Neural progenitor cell (in vitro differentiated cells): ENCODE results near the gene RAI14. TPM values are rescaled to one million over a fixed set of nuclear protein-coding genes. Genes with fewer than 3 reads are reported as not detected.

Source experiments
- DNase-seq: peaks from one replicate; pipeline ENCODE4 v3.0.0-alpha.2; 2016; ENCODE audit warnings: low spot score
- H2AFZ ChIP-seq: fragments of 200-600 bp; sonication (generic); replicated peaks from 2 replicates; pipeline ENCODE4 v1.6.1; 2016; ENCODE audit warnings: antibody characterized with exemption
- H3F3A ChIP-seq: fragments of 200-600 bp; sonication (generic); 2 replicates; pipeline ENCODE4 v1.6.1; 2016; ENCODE audit warnings: antibody characterized with exemption, low read depth
- H3K27ac ChIP-seq: fragments of 200-600 bp; sonication (generic); 2 replicates; pipeline ENCODE4 v1.5.1; 2016; ENCODE audit warnings: mild to moderate bottlenecking
- H3K27me3 ChIP-seq: fragments of 200-600 bp; sonication (generic); 2 replicates; pipeline ENCODE4 v1.6.1; 2016; ENCODE audit warnings: mild to moderate bottlenecking, moderate library complexity
- H3K36me3 ChIP-seq: fragments of 200-600 bp; sonication (generic); 2 replicates; pipeline ENCODE4 v1.5.1; 2016
- H3K4me1 ChIP-seq: fragments of 200-600 bp; sonication (generic); 2 replicates; pipeline ENCODE4 v1.6.1; 2016; ENCODE audit warnings: mixed run types
- H3K4me2 ChIP-seq: fragments of 200-600 bp; sonication (generic); 2 replicates; pipeline ENCODE4 v1.6.1; 2016
- H3K4me3 ChIP-seq: fragments of 200-600 bp; sonication (generic); 2 replicates; pipeline ENCODE4 v1.5.1; 2016
- H3K79me2 ChIP-seq: fragments of 200-600 bp; sonication (generic); 2 replicates; pipeline ENCODE4 v1.6.1; 2016; ENCODE audit warnings: low read depth
- H3K9ac ChIP-seq: fragments of 200-600 bp; sonication (generic); 2 replicates; pipeline ENCODE4 v1.6.1; 2016
- H3K9me3 ChIP-seq: fragments of 200-600 bp; sonication (generic); 2 replicates; pipeline ENCODE4 v1.5.1; 2016; ENCODE audit warnings: low read depth
- H4K20me1 ChIP-seq: fragments of 200-600 bp; sonication (generic); 2 replicates; pipeline ENCODE4 v1.6.1; 2016; ENCODE audit warnings: low read depth
- H3K27ac Mint-ChIP-seq: 3 replicates; pipeline ENCODE4 v1.8.0; 2021; ENCODE audit warnings: mixed read lengths
- H3K27me3 Mint-ChIP-seq: 2 replicates; pipeline ENCODE4 v1.8.0; 2022; ENCODE audit warnings: low read depth, mild to moderate bottlenecking, inconsistent platforms, moderate library complexity, mixed read lengths; ENCODE audit not compliant: insufficient read depth
- H3K36me3 Mint-ChIP-seq: 3 replicates; pipeline ENCODE4 v1.8.0; 2021; ENCODE audit warnings: mixed read lengths
- H3K4me1 Mint-ChIP-seq: 3 replicates; pipeline ENCODE4 v1.8.0; 2021; ENCODE audit warnings: mixed read lengths
- H3K4me3 Mint-ChIP-seq: 3 replicates; pipeline ENCODE4 v1.8.0; 2021; ENCODE audit warnings: mild to moderate bottlenecking, moderate library complexity, mixed read lengths
- H3K9me3 Mint-ChIP-seq: 3 replicates; pipeline ENCODE4 v1.8.0; 2020; ENCODE audit warnings: mixed read lengths
- EZH2 ChIP-seq: fragments of 200-600 bp; sonication (generic); IDR thresholded peaks from 2 replicates; pipeline ENCODE4 v1.6.1; 2017; ENCODE audit warnings: antibody characterized with exemption, mild to moderate bottlenecking, moderate library complexity
- EZH2phosphoT487 ChIP-seq: fragments of 200-600 bp; sonication (generic); IDR thresholded peaks from 2 replicates; pipeline ENCODE4 v1.6.1; 2017; ENCODE audit warnings: antibody characterized with exemption
- total RNA-seq: library from RNA; depleted of rRNA; stranded (reverse); fragments of >200 nt; gene quantifications from 2 replicates; pipeline ENCODE4 v1.2.3, GENCODE V29; 2015; ENCODE audit warnings: low replicate concordance
- TF ChIP-seq, protein P1 (sequence below): fragments of 200-600 bp; sonication (generic); IDR thresholded peaks from 2 replicates; pipeline ENCODE4 v1.5.1; 2017; ENCODE audit warnings: antibody characterized with exemption, mild to moderate bottlenecking

RAI14 gene
- total RNA-seq, 1 donor from 2014 or later, result 54.6 TPM

DNA sequence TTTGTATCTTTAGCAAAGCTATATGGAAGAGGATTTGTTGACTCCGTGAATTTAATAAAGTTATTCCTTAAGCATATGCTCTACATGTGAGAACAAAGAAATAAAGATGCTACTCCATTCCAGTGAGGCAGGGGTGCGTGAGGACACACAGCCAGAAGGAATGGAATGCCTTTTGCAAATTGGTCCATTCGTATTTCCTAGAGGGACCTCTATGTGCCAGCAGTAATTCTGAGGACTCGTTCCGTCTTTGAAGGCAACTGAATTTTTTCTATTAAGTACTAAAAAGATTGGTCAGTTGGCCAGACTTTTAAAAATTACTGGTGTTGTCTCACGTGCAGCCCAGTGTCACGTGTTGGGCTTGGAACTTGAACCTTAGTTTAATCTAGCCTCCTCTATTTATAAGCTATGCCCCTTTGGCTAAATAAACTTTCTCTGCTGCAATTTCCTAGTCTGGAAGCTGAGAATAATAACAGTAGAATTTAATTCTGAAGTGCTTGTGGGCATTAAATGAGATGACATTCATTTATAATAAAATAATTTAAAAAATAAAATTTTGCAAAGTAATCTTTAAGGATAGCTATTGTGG lies 13.9 kb downstream of the RAI14 start:
- no peak for DNase-seq
- Histone ChIP-seq H3K36me3 (no peaks in the 10 kb centered on the region), H3K4me3 (no peak overlapping the region), H3K9me3 (no peaks in the 10 kb centered on the region), H4K20me1 (peaks cover 41% of the 10 kb centered on the region), H3K4me1 (peaks cover 41% of the 10 kb centered on the region), H3K27ac (no peak overlapping the region), H3F3A (no peaks in the 10 kb centered on the region), H3K9ac (no peak overlapping the region), H3K4me2 (no peak overlapping the region), H3K27me3 (no peaks in the 10 kb centered on the region), H3K79me2 (peaks cover 100% of the 10 kb centered on the region), H2AFZ (no peak overlapping the region)
- Mint-ChIP-seq H3K4me1 (peaks cover 24% of the 10 kb centered on the region), H3K27ac (no peak overlapping the region), H3K27me3 (no peaks in the 10 kb centered on the region), H3K9me3 (no peaks in the 10 kb centered on the region), H3K4me3 (no peak overlapping the region), H3K36me3 (peaks cover 6% of the 10 kb centered on the region)
- TF ChIP-seq EZH2, result no peak
- TF ChIP-seq EZH2phosphoT487, result no peak

DNA sequence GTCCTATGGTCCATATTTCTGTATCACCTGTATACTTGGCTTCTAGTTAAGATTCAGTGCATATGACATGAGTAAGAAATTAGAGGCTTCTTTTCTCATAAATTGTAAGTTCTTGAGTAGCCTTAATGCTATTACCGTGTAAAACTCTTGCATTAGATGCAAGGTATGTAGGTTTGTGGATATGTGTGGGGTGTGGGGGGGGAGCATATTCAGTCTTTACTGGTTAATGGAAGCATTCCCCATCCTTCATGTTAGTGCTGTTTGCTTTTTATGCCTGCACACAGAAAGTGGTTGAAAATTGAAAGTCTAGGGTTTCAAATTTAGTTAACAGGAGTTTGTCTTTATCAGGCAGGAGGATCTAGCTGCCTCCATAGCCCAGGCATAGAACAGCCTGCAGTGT lies 16.1 kb downstream of the RAI14 start:
- Mint-ChIP-seq H3K9me3 (peaks cover 6% of the 10 kb centered on the region), H3K27ac (no peak overlapping the region), H3K4me3 (no peak overlapping the region), H3K36me3 (peaks cover 24% of the 10 kb centered on the region), H3K4me1 (peaks cover 19% of the 10 kb centered on the region), H3K27me3 (no peaks in the 10 kb centered on the region)
- no peak for DNase-seq
- no peak overlapping the region for H3K4me2 ChIP-seq
- H3K9me3 ChIP-seq, result no peaks in the 10 kb centered on the region
- H3K36me3 ChIP-seq, result no peaks in the 10 kb centered on the region
- no peaks in the 10 kb centered on the region for H3K27me3 ChIP-seq
- H2AFZ ChIP-seq, result no peak overlapping the region
- TF ChIP-seq EZH2 (no peak), EZH2phosphoT487 (no peak)
- TF ChIP-seq, protein P1, sequence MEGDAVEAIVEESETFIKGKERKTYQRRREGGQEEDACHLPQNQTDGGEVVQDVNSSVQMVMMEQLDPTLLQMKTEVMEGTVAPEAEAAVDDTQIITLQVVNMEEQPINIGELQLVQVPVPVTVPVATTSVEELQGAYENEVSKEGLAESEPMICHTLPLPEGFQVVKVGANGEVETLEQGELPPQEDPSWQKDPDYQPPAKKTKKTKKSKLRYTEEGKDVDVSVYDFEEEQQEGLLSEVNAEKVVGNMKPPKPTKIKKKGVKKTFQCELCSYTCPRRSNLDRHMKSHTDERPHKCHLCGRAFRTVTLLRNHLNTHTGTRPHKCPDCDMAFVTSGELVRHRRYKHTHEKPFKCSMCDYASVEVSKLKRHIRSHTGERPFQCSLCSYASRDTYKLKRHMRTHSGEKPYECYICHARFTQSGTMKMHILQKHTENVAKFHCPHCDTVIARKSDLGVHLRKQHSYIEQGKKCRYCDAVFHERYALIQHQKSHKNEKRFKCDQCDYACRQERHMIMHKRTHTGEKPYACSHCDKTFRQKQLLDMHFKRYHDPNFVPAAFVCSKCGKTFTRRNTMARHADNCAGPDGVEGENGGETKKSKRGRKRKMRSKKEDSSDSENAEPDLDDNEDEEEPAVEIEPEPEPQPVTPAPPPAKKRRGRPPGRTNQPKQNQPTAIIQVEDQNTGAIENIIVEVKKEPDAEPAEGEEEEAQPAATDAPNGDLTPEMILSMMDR, result no peak
- H3K4me1 ChIP-seq, result peaks cover 41% of the 10 kb centered on the region
- peaks cover 100% of the 10 kb centered on the region for H3K79me2 ChIP-seq
- peaks cover 21% of the 10 kb centered on the region for H4K20me1 ChIP-seq
- no peaks in the 10 kb centered on the region for H3F3A ChIP-seq
- H3K27ac ChIP-seq, result no peak overlapping the region
- H3K4me3 ChIP-seq, result no peak overlapping the region
- H3K9ac ChIP-seq, result no peak overlapping the region

DNA sequence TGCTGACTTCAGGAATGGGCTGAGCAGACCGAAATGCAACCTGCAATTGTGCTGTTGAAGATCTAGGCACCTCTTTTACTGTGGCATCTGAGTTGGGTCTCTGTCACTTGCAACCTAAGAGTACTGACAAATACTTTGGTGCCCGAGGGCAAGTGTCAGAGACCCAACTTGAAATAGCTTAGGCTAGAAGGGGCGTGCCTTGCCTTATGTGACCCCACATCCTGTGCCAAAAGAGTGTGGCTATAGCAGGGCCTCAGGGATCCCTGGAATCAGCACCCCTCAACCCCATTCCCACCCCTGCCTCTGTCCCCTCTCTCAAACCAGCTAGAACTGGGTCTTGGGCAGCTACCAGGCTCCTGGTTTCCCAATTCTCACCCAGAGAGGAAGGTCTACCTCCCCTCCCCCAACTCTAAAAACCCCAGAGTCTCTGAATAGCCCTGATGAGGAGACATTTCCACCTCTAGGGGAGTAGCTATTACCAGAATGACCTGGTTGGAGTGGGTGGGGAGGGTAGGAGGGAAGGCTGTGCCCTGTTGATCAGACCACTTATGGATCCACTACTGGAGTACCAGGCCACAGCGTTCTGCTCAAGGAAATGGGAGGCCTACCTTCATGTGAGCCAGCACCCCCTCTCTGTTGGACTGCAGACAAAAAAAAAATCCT lies 17.5 kb downstream of the RAI14 start:
- no peak for DNase-seq
- Histone ChIP-seq H2AFZ (no peak overlapping the region), H3K79me2 (peaks cover 100% of the 10 kb centered on the region), H3K27me3 (no peaks in the 10 kb centered on the region), H3K9me3 (no peaks in the 10 kb centered on the region), H4K20me1 (peaks cover 13% of the 10 kb centered on the region), H3K4me2 (no peak overlapping the region), H3K4me3 (no peak overlapping the region), H3K27ac (no peak overlapping the region), H3F3A (no peaks in the 10 kb centered on the region), H3K4me1 (peaks cover 35% of the 10 kb centered on the region), H3K9ac (no peak overlapping the region), H3K36me3 (no peaks in the 10 kb centered on the region)
- peaks cover 15% of the 10 kb centered on the region for H3K4me1 Mint-ChIP-seq
- H3K4me3 Mint-ChIP-seq, result no peak overlapping the region
- no peaks in the 10 kb centered on the region for H3K27me3 Mint-ChIP-seq
- H3K9me3 Mint-ChIP-seq, result peaks cover 7% of the 10 kb centered on the region
- TF ChIP-seq, protein P1, result no peak
- TF ChIP-seq EZH2phosphoT487 (no peak), EZH2 (no peak)
- peaks cover 24% of the 10 kb centered on the region for H3K36me3 Mint-ChIP-seq
- H3K27ac Mint-ChIP-seq, result no peak overlapping the region

DNA sequence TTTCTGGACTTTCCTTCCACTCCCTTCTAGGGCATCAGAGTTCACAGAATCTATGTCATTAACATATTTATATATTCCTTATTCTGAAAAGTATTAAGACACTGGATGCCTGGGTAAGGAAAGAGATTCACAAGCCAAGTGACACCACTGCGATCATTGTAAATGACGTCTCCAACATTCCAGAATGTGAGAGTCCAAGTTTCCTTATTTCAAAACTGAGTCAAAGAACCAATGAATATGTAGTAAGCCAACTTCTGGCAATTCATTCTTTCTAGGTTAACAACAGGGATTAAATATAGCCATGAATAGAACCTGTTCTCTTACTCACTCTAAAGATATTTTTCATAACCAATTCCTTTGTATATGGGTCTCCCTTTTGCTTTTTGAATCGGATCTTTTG lies 18.1 kb downstream of the RAI14 start:
- H4K20me1 ChIP-seq, result peaks cover 13% of the 10 kb centered on the region
- no peak overlapping the region for H2AFZ ChIP-seq
- H3K27ac ChIP-seq, result no peak overlapping the region
- H3K9ac ChIP-seq, result no peak overlapping the region
- peaks cover 28% of the 10 kb centered on the region for H3K36me3 Mint-ChIP-seq
- H3K9me3 ChIP-seq, result no peaks in the 10 kb centered on the region
- H3K4me1 Mint-ChIP-seq, result peaks cover 13% of the 10 kb centered on the region
- no peaks in the 10 kb centered on the region for H3K27me3 Mint-ChIP-seq
- H3K4me3 ChIP-seq, result no peak overlapping the region
- no peaks in the 10 kb centered on the region for H3K36me3 ChIP-seq
- H3F3A ChIP-seq, result no peaks in the 10 kb centered on the region
- H3K27ac Mint-ChIP-seq, result no peak overlapping the region
- peaks cover 100% of the 10 kb centered on the region for H3K79me2 ChIP-seq
- TF ChIP-seq EZH2phosphoT487 (no peak), EZH2 (no peak)
- TF ChIP-seq, protein P1, result no peak
- H3K27me3 ChIP-seq, result no peaks in the 10 kb centered on the region
- no peak for DNase-seq
- peaks cover 35% of the 10 kb centered on the region for H3K4me1 ChIP-seq
- H3K4me2 ChIP-seq, result no peak overlapping the region
- H3K4me3 Mint-ChIP-seq, result no peak overlapping the region
- peaks cover 8% of the 10 kb centered on the region for H3K9me3 Mint-ChIP-seq
